NCI-H187 (cell line): ENCODE results near the gene TSSK3.

Experiments
- DNase-seq, 2 experiments: peaks; one replicate each; lab custom pipeline; 2025; lab: John Stamatoyannopoulos, UW

TSSK3 gene

DNA sequence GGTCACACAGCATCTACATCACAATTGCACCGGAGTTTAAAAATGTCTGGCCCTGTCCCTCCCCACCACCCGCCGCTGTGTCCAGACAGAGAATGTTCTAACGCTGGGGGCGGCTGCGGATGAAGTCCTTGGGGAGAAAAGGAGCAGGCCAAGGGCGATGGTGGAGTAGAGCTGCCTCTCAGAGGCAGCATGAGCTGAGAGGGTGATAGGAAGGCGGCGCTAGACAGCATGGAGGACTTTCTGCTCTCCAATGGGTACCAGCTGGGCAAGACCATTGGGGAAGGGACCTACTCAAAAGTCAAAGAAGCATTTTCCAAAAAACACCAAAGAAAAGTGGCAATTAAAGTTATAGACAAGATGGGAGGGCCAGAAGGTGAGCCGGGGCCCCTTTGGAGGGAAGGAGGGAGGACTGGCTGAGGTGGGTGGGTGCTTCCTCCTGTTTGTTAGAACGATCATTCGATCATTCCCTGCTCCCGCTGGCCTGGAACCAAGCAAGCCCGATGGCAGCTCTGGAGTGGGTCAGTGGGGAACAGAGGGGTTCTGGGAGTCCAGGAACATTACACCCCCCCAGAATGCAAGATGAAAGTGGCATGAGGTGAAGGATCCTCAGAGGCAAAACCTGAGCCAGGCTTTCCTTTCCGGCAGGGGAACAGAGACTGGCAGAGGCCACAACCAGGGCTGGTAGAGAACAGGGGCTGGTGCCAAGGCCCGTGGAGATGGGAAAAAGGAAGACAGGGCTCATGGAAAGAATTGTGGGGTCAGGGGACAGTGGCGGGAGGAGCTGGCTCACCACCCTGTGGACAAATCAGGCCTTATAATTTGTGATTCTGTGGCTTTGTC lies at the start of gene TSSK3, which contains the start of gene FAM229A:
TSS of gene TSSK3 (plus strand) at position 66 of the 840 bp plus-strand sequence. CDS start at position 229, 163 bp downstream.
TSS of gene FAM229A (minus strand) at position 12 of the 840 bp plus-strand sequence. CDS start 394 bp downstream, outside the sequence.
- no peak for DNase-seq

GRCh38 chr1:32316903-32317277 lies 45.4 kb upstream of the TSSK3 start:
- no peak for DNase-seq

DNA sequence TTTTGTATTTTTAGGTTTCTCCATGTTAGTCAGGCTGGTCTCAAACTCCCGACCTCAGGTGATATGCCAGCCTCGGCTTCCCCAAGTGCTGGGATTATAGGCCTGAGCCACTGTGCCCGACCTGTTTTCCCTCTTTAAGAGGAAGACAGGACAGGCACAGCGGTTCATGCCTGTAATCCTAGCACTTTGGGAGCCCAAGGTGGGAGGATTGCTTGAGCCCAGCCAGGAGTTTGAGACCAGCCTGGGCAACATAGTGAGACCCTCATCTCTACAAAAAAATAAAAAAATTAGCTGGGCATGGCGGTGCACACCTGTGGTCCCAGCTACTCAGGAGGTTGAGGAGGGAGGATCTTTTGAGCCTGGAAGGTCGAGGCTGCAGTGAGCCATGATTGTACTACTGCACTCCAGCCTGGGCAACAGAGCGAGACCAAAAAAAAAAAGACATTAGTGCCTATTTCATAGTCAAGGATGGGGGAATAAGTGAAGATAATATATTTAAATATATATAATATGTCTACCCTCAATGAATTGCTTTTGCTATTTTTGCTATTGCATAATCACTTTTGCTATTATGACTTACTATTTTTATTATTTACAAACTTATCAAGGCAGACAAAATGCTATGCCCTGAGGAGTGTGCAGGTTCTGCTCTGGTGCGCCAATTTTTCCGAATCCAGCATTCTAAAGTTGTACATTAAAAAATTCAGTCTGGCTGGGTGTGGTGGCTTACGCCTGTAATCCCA lies 44.0 kb upstream of the TSSK3 start:
- DNase-seq = no peak

- no peak for DNase-seq
These were observed 40.5 kb upstream of the TSSK3 start for GRCh38 chr1:32321712-32322291.

- DNase-seq = no peak
These were observed 35.1 kb upstream of the TSSK3 start for GRCh38 chr1:32327204-32327603.

GRCh38 chr1:32329931-32330466 lies 32.3 kb upstream of the TSSK3 start:
- no peak for DNase-seq

GRCh38 chr1:32330558-32331151 lies 31.7 kb upstream of the TSSK3 start:
- DNase-seq = no peak

DNA sequence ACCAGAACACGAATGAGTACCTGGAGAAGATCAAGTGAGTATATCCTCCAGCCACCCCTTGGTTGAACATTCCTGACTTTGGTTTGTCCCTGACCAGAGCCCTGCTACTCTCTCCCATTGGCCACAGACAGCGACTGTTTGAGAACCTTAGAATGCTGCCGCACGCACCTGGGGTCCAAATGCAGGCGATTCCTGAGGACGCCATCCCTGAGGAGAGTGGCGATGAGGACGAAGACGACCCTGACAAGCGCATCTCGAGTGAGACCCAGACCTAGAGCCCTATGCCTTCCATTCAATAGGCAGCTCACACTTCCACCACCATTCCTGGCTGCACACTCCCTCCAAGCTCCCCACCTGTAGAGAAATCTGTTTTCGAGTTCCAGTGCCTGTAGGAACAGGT lies 30.8 kb upstream of the TSSK3 start:
- DNase-seq = no peak

- no peak for DNase-seq
These were observed 29.9 kb upstream of the TSSK3 start for GRCh38 chr1:32332290-32333079.

GRCh38 chr1:32333251-32333963 lies 28.9 kb upstream of the TSSK3 start:
- no peak for DNase-seq

DNA sequence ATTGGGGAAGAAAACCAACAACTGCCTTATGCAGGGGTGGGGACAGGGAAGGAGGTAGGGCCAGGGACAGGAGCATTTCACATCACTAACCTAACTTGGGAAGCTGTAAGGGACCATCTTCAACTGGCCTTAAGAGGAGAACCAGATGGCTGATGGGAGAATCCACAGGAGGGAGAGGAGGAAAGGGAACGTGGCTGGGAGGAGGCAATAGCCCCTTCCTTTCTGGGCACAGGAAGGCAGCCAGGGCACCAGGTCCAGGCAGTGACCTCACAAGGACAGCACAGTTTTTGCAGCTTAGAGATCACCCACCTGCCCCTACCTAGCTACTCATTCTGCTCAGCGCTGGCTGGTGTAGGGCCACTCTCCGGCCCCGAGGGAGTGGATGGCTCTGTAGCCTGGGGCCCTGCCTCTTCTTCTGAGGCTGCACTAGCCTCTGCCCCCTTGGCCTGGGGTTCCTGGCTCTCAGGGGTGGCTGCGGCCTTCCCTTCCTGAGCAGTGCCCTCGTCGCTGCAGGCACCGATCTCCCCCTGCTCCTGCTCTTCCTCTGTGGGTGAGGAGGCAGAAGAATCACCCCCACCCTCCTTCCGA lies 28.0 kb upstream of the TSSK3 start:
- DNase-seq = no peak

DNA sequence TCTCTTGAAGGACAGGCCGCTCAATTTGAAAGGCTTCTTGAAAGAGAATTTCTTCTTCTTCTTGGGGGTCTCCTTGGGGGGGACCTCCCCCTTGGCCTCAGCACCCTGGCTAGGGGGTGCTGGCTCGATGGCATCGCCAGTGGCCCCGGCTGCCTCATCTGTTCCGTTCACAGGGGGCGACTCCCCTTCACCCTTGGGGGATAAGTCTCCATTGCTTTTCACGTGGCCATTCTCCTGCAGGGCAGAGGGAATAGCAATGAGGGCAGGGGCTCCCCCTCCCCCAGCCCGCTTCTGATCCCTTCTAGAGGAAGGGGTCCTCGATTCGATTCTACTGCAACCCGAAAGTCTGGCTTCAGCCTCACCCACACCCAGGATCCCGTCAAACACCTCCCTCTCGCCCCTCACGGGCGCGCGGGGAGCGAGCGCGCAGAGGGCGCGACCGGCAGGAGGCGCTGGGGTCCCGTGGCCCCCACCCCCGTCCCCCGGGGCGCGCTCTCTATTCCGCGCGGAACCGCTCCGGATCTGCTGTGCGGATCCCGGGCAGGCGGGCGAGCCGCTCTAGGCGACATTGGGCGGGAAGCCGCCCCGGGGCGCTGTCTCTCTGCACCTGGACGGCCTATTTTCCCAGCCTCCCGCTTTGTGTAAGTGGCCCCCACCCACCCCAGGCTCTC lies 27.3 kb upstream of the TSSK3 start:
- DNase-seq = peak in 1 of 2 experiments; percentile 33

DNA sequence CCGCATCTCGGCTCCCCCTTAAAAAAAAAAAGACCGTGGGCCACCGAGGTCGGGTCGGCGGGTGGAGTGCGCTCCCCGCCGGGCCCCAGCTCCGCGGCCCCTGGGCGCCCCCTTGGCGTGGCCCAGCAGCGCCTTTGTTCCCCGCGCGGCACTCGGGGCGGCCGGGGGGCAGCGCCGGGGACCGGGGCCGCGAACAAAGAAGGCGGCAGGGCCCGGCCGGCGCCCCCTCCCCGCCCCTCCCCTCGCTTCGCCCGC lies 26.9 kb upstream of the TSSK3 start:
- DNase-seq = no peak

- peak; percentile 65 to 77 for DNase-seq
These were observed 26.3 kb upstream of the TSSK3 start, which contains the start of gene MARCKSL1 for GRCh38 chr1:32335790-32336590. Gene MARCKSL1 (minus strand): TSS chr1:32336233. CDS start chr1:32336033, 200 bp downstream.

DNA sequence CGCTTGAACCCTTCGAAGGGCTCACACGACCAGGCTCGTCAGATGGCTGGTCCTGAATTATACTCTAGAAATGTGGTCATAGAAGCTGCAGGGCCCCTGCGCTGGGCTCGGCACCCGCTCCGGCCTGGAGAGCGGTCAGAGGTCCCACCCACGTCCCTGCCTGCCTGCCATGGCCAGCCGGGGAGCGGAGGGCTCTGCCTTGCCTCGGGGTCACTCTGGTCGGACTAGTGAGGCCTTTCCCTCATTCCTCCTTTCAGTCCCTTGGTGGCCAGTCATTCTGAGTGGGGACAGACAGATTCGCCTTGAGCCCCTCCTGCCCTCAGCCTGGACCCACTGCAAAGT lies 25.8 kb upstream of the TSSK3 start:
- DNase-seq = no peak

DNA sequence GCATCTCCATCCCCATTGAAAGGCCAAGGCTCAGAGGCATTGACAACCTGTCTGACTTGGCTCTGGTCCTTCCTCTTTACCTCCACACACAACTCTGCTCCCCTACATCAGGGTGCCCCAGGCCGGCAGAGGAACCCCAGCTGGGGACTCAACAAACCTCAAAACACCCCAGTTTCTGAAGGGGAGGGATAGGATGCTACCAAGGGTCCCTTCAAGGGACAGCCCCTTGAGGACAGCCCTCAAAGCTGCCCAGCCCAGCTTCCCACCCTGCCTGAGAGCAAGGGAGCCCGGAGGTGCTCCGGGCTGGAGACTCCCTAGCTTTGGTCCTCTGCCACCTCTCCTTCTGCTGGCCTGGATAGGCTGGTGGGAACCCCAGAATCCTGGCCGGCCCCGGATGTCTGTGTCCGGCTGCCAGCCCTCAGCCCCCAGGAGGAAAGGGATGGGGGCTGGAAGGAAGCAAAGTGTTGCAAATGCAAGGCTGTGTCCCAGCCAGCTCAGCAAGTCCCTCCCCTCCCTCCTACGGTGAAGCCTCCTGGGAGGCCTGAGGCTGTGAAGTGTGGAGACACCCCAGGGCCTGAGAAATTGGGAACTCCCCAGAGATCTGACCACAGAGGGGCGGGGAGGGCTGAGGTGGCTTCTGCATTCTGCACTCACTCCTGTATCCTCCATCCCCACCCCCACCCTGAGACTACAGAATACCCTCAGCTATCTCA lies 25.2 kb upstream of the TSSK3 start:
- no peak for DNase-seq

GRCh38 chr1:32337855-32338636 lies 24.3 kb upstream of the TSSK3 start:
- DNase-seq = no peak
